ENCODE results near the gene RUNX2.
"Not testable (repeated sequence)": the region's sequence is repeated elsewhere in the genome, so short reads cannot be mapped to it uniquely, and the experiment has no call there.

Gene RUNX2

DNA sequence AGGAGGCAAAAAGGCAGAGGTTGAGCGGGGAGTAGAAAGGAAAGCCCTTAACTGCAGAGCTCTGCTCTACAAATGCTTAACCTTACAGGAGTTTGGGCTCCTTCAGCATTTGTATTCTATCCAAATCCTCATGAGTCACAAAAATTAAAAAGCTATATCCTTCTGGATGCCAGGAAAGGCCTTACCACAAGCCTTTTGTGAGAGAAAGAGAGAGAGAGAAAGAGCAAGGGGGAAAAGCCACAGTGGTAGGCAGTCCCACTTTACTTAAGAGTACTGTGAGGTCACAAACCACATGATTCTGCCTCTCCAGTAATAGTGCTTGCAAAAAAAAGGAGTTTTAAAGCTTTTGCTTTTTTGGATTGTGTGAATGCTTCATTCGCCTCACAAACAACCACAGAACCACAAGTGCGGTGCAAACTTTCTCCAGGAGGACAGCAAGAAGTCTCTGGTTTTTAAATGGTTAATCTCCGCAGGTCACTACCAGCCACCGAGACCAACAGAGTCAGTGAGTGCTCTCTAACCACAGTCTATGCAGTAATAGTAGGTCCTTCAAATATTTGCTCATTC is at the start of gene RUNX2:
Gene RUNX2, plus strand, starts transcription at position 375 of the 567 bp plus-strand sequence. CDS start 397 bp downstream, outside the sequence.
- in situ Hi-C loops (cut with HindIII; ENCODE audit: low sequenced_read_pairs), result no loop called here

DNA sequence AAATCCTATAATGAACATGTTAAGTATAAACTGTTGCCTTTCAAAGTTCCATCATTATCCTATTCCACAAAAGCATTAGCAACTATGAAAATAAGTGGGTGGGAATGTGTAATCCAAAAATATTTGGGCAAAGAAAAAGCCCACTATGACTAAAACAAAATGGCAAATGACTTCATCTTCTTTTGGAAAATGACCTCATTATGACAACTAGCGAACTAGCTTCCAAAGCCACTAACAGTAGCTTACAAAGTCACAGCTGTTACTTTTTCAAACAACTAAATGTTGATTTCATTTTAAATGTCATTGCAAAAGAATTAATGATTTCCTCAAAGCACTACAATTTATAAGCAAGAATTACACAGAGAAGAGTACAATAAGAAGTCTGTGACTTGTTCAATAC is 49.8 kb upstream of the RUNX2 start:
- in situ Hi-C loops (cut with HindIII; ENCODE audit: low sequenced_read_pairs), result no loop called here

DNA sequence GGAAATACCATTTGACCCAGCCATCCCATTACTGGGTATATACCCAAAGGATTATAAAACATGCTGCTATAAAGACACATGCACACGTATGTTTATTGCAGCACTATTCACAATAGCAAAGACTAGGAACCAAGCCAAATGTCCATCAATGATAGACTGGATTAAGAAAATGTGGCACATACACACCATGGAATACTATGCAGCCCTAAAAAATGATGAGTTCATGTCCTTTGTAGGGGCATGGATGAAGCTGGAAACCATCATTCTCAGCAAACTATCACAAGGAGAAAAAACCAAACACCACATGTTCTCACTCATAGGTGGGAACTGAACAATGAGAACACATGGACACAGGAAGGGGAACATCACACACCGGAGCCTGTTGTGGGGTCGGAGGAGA is 41.4 kb upstream of the RUNX2 start:
- in situ Hi-C loops (cut with HindIII; ENCODE audit: low sequenced_read_pairs), result not testable (repeated sequence)

DNA sequence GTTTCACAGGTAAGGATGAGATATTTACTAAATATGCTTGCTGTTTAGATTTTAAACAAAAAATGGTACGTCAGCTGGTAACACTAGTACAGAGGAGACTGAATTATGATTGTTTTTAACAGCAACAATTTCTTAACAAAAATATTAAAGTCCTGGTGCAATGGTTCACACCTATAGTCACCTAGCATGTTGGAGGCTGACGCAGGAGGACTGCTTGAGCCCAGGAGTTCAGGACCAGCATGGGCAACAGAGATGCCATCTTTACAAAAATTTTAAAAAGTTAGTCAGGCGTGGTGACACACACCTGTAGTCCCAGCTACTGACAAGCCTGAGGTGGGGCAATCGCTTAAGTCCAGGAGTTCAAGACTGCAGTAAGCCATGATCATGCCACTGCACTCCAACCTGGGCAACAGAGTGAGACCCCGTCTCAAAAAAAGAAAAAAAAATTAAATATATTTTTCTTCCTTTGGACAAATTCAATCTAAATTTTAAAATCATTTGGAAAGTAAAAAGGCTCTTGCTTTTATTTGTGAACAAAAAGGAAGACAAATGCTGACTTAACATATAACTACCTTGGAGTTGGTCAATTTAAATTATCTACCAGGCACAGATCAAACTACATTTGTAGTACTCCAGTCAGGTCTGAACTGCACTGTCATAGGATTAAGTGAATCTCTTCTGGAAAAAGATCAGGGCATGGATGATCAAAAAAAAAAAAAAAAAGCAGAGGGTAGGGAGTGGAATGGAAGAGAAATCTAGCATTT is 38.2 kb upstream of the RUNX2 start:
- in situ Hi-C loops (cut with HindIII; ENCODE audit: low sequenced_read_pairs), result no loop called here

DNA sequence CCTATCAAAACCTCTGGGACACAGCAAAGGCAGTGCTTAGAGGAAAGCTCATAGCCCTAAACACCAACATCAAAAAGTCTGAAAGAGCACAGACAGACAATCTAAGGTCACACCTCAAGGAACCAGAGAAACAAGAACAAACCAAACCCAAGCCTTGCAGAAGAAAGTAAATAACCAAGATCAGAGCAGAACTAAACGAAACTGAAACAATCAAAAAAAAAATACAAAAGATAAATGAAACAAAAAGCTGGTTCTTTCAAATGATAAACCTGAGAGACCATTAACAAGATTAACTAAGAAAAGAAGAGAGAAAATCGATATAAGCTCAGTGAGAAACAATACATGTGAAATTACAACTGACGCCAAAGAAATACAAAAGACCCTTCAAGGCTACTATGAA is 34.8 kb upstream of the RUNX2 start:
- in situ Hi-C loops (cut with HindIII; ENCODE audit: low sequenced_read_pairs), result no loop called here

DNA sequence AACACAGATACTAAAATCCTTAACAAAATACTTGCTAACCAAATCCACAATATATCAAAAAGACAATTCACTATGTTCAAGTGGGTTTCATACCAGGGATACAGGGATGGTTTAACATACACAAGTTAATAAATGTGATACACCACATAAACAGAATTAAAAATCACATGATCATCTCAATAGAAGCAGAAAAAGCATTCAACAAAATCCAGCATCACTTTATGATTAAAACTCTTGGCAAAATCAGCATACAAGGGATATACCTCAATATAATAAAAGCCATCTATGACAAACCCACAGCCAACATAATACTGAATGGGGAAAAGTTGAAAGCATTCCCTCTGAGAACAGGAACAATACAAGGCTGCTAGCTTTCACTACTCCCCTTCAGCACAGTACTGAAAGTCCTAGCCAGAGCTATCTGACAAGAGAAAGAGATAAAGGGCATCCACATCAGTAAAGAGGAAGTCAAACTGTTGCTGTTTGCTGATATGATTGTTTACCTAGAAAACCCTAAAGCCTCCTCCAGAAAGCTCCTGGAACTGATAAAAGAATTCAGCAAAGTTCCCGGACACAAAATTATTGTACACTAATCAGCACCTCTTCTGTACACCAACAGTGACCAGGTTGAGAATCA is 33.9 kb upstream of the RUNX2 start:
- in situ Hi-C loops (cut with HindIII; ENCODE audit: low sequenced_read_pairs), result not testable (repeated sequence)

DNA sequence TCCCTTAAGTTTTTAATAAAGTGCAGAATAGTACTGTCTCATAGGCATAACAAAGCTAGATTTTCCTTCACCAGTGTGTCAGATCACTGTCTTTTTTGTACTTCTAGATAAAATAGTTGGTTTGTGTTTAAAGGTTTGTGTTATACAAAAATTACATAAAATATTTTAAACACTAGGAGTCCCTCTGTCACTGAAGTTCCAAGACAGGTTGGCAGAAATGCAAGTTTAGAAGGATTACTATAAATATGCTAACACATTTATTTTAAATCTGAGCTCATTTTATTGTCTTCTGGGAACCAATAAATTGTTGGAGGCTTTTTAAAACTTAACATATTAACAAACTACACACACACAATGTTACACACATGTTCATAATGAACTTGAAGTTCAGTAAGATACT is 30.8 kb upstream of the RUNX2 start:
- in situ Hi-C loops (cut with HindIII; ENCODE audit: low sequenced_read_pairs), result no loop called here

DNA sequence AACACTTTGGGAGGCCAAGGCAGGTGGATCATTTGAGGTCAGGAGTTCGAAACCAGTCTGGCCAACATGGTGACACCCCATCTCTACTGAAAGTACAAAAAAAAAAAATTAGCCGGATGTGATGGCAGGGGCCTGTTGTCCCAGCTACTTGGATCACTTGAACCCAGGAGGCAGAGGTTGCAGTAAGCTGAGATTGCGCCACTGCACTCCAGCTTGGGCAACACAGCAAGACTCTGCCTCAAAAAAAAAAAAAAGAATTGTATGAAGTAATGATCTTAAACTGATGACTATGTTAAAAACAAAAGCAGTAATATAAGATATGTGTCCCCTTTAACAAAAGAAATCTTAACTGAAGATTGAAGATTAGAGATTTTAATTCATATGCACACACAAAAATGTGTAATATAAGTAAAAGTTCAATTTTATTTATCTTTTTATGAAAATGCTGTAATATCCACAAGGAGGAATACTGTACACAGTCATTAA is 29.0 kb upstream of the RUNX2 start:
- in situ Hi-C loops (cut with HindIII; ENCODE audit: low sequenced_read_pairs), result no loop called here

DNA sequence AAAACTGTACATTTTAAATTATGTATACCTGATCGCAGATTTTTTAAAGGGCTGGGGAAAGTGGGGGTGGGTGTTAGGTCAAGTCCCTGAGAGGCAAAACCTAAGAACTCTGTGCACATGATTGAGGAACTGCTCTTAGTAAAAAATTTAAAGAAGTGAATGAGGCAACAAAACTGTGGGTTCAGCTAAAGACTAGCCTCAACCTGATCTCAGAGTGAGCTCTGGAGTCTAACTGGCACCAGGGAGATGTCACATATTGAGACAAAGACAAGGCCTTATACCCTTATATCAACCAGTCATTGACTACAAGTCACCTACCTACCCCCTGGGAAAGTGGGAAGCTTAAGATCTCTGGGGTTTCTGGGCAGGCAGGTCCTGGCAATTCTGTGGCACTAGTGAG is 27.4 kb upstream of the RUNX2 start:
- in situ Hi-C loops (cut with HindIII; ENCODE audit: low sequenced_read_pairs), result no loop called here

DNA sequence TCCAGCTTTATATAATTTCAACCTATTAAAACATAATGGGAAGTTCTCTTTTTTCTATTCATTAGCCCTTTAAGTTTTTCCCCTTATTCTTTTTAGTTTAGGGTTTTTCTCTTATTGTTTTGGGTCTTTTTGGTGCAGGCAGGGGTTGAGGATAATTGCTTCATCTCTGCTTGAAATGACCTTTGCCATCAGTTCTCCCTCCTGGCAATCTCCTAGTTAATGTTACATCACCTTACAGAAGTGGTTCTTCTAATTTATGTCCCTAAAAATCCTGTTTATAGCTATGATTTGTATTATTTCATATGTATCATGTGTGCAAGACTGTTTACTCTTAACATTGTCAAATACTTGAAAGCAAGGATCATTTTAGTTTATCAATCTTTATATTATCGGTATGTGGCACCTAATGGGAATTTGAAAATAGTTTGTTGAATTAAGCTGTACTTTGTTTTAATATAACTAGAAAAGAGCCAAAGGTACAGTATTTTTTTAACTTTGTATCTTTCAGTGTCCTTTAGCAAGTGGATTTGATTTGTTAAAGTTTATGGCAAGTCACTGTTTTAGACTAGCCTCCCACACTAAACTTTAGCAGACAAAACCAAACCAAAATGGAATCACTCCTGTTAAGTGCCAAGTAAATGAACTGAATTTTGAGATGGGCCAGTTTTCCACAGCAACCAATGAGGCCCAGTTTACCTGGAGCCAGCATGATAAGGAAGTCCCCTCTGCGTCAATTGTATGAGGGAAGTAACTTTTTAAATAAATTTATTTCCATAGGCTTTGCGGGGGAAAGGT is 26.6 kb upstream of the RUNX2 start:
- in situ Hi-C loops (cut with HindIII; ENCODE audit: low sequenced_read_pairs), result no loop called here

DNA sequence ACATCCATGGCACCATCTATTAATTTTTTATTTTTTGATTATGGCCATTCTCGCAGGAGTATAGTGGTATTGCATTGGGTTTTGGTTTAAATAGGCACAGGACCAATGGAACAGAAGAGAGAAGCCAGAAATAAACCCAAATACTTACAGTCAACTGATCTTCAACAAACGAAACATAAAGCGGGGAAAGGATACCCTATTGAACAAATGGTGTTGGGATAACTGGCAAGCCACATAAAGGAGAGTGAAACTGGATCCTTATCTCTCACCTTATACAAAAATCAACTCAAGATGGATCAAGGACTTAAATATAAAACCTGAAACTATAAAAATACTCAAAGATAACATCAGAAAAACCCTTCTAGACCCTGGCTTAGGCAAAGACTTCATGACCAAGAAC is 25.3 kb upstream of the RUNX2 start:
- in situ Hi-C loops (cut with HindIII; ENCODE audit: low sequenced_read_pairs), result no loop called here

DNA sequence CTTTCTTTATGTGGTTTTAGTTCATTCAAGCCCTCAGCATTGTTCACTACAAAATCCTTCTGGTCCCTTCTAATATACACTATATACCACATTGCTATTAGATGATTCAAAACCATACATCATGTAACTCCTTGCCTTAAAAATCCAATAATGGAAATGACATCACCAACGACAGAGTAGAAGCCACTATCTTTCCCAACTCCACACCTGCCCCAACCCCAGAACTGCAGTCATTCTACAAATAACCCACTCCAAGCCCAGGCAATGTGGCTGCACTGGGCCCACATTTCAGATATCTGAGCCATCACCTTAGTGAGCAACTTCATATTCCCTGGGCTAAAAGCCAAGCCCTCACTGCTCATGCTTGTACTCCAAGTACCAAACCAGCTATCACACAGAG is 22.6 kb upstream of the RUNX2 start:
- in situ Hi-C loops (cut with HindIII; ENCODE audit: low sequenced_read_pairs), result no loop called here

DNA sequence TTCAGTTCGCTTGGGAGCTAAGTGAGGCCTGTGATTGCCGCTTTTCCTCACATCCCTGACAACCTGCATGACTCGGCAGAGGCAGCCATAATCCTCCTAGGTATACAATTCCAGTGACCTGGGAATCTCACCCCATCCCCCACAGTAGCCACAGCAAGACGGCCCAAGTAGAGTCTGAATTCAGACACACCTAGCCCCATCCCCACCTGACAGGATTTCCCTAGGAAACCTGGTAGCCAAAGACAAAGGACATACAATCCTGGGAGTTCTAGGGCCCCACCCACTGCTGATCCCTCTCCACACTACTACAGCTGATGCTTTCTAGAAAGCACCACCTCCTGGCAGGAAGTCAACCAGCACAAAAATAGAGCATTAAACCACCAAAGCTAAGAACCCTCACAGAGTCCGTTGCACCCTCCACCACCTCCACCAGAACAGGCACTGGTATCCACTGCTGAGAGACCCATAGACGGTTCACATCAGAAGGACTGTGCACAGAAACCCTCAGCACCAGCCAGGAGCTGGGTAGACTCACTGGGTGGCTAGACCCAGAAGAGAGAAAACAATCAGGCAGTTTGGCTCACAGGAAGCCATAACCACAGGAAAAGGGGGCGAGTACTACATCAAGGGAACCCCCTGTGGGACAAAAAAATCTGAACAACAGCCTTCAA is 17.9 kb upstream of the RUNX2 start:
- in situ Hi-C loops (cut with HindIII; ENCODE audit: low sequenced_read_pairs), result no loop called here

DNA sequence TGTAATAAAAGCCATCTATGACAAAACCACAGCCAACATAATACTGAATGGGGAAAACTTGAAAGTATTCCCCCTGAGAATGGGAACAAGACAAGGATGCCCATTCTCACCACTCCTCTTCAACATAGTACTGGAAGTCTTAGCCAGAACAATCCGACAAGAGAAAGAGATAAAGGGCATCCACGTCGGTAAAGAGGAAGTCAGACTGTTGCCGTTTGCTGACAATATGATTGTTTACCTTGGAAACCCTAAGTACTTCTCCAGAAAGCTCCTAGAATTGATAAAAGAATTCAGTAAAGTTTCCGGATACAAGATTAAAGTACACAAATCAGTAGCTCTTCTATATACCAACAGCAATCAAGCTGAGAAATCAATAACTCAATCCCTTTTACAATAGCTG is 14.0 kb upstream of the RUNX2 start:
- in situ Hi-C loops (cut with HindIII; ENCODE audit: low sequenced_read_pairs), result no loop called here

DNA sequence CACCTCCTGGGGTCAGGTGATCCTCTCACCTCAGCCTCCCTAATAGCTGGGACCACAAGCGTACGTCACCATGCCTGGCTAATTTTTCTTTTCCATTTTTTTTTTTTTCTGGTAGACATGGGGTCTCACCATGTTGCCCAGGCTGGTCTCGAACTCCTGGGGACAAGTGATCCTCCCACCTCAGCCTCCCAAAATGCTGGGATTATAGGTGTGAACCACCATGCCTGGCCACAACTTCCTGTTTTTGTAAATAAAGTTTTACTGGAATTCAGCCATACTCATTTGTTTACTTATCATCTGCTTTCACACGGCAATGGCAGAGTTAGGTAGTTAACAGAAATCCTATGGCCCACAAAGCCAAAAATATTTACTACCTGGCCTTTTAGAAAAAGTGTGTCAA is 7.8 kb upstream of the RUNX2 start:
- in situ Hi-C loops (cut with HindIII; ENCODE audit: low sequenced_read_pairs), result no loop called here

DNA sequence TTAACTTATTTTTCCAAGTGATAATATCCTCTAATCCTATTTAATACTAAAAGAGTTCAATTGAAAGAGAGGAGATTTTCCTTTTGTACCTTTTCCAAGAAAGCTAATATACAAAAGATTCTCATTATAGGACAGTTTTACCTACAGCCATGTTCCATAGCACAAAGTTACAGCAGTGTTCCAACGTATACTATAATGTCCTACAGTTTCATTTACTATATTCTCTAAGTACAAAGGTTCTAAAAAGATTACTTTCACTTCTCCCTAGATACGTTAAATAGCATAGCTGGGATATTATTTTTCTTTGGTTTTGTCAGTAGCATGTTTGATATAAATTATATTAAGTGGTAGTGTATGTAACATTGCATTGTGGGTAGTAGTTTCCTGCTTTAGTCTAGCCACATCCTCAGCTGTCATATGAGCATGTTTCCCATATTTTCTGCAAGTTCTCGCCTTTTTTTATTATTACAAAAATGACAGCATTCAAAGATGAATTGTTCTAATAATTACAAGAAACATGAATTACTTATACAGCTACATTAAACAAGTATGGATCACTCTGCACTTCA is 4.4 kb upstream of the RUNX2 start:
- in situ Hi-C loops (cut with HindIII; ENCODE audit: low sequenced_read_pairs), result no loop called here

DNA sequence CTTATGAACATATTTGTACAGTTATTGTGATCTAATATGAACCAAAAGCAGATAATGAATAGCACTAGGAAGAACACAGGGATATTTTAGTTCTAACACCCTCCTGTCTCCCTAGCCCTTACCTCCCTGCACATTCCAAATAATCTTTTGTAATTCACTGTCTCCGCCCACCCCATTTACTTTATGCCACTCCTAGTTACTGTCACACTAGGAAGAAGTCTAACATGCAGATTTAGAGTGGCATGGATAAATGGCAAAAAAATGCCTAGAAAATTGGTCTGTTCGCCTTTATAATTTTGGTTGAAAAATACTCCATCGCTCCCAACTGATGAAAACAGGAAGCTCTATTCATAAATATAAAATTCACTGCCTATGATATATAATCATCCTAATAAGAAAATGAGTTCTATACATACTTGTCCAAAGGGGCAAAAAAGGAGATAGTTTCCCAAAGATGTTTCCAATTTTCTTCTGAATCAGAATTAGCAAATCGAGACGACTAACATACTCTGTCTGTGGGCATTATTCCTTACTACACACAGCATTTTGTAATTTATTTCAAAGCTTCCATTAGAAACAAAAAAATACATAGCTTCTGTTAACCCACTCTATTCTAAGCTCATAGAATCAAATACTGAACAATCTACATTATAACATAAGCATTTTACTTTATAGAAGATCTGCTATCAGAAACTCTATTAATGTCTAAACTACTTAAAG is 1.3 kb upstream of the RUNX2 start:
- in situ Hi-C loops (cut with HindIII; ENCODE audit: low sequenced_read_pairs), result no loop called here

DNA sequence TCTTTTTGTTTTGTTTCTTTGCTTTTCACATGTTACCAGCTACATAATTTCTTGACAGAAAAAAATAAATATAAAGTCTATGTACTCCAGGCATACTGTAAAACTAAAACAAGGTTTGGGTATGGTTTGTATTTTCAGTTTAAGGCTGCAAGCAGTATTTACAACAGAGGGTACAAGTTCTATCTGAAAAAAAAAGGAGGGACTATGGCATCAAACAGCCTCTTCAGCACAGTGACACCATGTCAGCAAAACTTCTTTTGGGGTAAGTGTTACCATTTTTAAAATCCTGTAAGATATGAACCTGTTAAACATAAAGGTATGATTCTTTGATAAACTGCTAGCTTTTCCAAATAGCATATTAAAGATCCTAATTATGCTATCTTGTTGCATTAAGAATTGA is 393 bp downstream of the RUNX2 start:
- in situ Hi-C loops (cut with HindIII; ENCODE audit: low sequenced_read_pairs), result no loop called here

DNA sequence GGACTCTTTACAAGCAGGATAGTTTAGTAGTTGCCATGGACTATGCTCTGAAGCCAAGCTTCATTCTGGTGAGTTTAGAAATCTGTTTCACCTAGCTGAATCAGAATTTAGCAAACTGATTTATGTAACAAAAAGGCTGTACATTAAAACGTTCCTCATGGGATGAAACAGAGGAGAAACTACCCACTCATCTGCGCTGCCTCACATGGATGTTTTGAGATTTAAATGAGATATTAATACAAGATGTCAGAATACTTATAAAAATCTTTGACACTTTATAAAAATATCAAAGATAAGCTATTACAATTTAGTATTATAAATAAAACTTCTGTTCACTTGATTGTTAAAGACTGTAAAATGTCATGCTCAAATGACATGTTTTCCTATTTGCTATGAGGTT is 16.8 kb downstream of the RUNX2 start:
- in situ Hi-C loops (cut with HindIII; ENCODE audit: low sequenced_read_pairs), result no loop called here

DNA sequence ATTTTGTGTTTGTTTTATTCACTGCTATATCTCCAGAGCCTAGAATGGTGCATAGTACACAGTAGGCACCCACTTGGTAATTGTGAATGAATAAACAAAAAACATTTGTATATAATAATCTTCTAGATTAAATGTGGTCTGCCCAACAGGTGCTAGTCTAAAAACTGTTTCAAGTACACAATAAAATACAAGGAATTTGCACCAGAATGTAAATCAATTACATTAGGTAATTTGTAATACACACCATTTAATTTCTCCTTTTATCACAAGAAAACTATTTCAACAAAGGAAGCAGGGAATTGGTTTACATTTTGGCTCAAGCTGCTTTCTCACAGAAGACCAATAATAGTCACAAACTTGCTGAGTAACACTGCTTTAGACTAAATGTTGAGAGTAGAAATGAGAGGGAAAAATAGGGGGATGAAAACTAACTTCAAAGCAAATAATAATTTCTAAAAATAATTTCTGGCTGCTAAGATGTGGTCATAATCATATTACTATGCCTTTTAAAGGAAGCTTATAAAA is 22.1 kb downstream of the RUNX2 start:
- in situ Hi-C loops (cut with HindIII; ENCODE audit: low sequenced_read_pairs), result no loop called here
